ENCODE data around the gene EIF4EBP3. TPM values are rescaled to one million over a fixed set of nuclear protein-coding genes. Genes with fewer than 3 reads are reported as not detected.

EIF4EBP3 gene
- total RNA-seq = not detected in 2 replicates
- 8.0 TPM for polyA plus RNA-seq (2012)

- peak; percentile 93 for DNase-seq (ENCODE audit: low read depth)
Observed at GRCh38 chr5:140547508-140548299, at the start of gene EIF4EBP3. EIF4EBP3 (plus strand) TSS chr5:140547662; CDS start chr5:140547738, 76 bp downstream.

GRCh38 chr5:140497897-140498296, 49.6 kb upstream of the EIF4EBP3 start:
- DNase-seq (ENCODE audit: low read depth) = no peak

GRCh38 chr5:140498591-140498990, 48.9 kb upstream of the EIF4EBP3 start:
- DNase-seq (ENCODE audit: low read depth) = no peak

- DNase-seq (ENCODE audit: low read depth) = no peak
Observed at GRCh38 chr5:140502834-140503233, 44.6 kb upstream of the EIF4EBP3 start.

DNA sequence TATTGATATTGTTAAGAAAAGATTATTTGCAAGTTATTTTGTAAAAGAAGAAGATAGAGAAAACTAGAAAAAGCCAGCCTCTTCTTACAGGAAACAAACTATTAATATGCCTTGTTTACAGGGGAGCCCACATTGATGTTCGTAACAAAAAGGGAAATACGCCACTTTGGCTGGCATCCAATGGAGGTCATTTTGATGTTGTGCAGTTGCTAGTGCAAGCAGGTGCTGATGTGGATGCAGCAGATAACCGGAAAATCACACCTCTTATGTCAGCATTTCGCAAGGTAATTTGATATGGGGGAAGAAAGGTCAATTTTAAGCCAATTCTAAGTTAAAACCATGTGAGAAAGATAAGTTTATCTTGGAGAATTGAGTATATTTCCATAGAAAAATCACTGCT, 37.6 kb upstream of the EIF4EBP3 start:
- no peak for DNase-seq (ENCODE audit: low read depth)

- no peak for DNase-seq (ENCODE audit: low read depth)
Observed at GRCh38 chr5:140513124-140513523, 34.3 kb upstream of the EIF4EBP3 start.

GRCh38 chr5:140524003-140524402, 23.5 kb upstream of the EIF4EBP3 start:
- no peak for DNase-seq (ENCODE audit: low read depth)

GRCh38 chr5:140540227-140540626, 7.2 kb upstream of the EIF4EBP3 start:
- DNase-seq (ENCODE audit: low read depth) = no peak

GRCh38 chr5:140542972-140543371, 4.5 kb upstream of the EIF4EBP3 start:
- no peak for DNase-seq (ENCODE audit: low read depth)

GRCh38 chr5:140544986-140545385, 2.5 kb upstream of the EIF4EBP3 start:
- no peak for DNase-seq (ENCODE audit: low read depth)

DNA sequence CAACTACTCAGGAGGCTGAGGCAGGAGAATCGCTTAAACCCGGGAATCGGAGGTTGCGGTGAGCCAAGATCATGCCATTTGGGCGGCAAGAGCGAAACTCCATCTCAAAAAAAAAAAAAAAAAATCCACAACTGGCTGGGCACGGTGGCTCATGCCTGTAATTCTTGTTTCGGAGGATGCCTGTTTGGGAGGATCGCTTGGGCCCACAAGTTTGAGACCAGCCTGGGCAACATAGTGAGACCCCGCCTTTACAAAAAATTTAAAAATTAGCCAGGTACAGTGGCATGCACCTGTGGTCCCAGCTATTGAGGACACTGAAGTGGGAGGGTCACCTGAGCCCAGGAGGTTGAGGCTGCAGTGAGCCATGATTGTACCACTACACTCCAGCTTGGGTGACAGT, 1.9 kb upstream of the EIF4EBP3 start:
- no peak for DNase-seq (ENCODE audit: low read depth)

- DNase-seq (ENCODE audit: low read depth) = no peak
Observed at GRCh38 chr5:140546851-140547507, 483 bp upstream of the EIF4EBP3 start.

GRCh38 chr5:140548300-140548688, 832 bp downstream of the EIF4EBP3 start:
- DNase-seq (ENCODE audit: low read depth) = no peak

DNA sequence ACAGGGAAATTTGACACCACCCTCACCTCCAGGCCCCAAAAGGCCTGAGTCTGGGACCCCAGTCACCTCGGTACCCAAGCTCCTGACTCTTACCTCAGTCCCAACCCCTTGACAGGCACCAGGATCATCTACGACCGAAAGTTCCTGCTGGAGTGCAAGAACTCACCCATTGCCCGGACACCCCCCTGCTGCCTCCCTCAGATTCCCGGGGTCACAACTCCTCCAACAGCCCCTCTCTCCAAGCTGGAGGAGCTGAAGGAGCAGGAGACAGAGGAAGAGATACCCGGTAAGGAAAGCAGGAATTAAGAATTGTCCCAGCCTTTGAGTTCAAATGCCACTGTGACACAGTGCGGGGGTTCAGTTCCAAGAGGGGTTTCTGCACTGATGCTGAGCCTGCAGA, 1.3 kb downstream of the EIF4EBP3 start:
- DNase-seq (ENCODE audit: low read depth) = no peak

- peak; percentile 56 for DNase-seq (ENCODE audit: low read depth)
Observed at GRCh38 chr5:140549237-140550144, 2.0 kb downstream of the EIF4EBP3 start.

DNA sequence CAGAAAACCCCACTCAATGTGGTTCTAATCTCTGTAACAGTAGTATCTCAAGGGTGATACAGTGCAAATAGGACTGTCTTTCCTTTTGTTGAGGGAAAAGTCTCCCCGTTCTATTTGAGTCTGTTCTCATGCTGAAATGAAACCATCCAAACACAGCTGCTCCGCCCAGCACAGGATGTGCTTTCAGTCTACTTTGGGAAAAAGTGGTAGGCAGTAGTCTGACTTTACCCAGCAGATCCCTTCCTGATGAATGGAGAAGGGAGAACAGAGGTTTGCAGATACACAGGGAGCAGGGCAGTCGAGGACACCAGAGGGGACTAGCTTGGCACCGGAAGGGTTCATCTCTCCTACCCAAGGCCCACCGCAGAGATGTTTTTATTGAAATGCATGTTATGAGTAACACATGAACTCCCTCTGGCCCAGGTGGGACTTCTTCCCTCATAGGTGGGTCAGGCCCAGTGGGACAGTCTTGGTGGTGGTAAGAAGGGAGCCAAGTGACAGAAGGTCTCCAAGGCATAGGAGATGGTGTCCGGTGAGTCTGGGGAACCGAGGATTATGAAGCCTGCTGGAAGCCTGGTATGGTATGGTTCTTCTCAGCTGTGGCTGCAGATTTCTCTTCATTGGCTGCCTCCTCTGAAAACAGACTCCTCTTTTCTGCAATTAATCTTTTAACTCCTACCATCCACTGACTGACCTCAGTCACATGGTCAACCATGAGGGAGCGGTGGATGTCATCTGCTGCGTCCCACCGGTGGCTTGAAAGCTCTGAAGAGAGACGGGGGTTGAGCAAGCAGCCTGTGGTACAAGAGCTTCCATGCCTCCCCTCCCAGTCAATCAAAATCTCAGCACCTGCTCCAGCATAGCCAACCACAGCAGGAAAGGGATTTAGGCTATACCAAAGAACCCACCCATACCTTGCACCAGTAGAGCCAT, 3.0 kb downstream of the EIF4EBP3 start:
- peak; percentile 14 for DNase-seq (ENCODE audit: low read depth)

DNA sequence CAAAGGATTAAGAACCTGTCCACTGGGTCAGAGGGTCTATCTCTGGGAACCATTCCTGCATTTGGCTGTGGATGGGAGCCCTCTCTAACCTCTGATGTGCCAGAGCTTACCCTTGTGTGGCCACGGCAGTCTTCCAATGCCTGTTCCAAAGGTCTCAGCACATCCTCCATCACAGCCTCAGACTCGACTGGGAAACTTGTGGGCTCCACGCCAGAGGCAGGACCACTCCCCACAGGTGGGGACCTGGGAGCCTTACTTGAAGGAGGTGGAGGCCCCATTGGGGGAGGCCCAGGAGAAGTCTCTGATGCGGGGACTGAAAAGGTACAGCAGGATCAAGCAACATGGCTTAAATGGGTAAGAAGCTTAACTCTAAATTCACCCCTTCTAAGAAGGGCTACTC, 4.4 kb downstream of the EIF4EBP3 start:
- DNase-seq (ENCODE audit: low read depth) = no peak

DNA sequence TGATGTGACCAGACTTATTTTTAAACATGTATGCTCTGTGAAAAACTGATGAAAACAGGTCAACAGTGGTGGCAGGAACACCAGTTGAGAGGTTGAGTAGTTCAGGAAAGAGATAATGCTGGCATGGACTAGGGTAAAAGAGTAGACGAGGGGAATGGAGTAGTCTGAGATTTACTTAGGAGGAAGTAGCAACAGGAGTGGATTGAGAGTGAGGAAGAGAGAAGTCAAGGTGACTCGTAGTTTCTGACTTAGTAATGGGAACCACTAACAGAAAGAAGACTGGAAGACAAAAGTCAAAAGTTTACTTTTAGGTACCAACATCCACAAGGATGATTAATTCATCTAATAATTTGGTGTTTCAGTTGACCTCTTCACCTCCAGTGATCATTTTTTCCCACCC, 6.2 kb downstream of the EIF4EBP3 start:
- no peak for DNase-seq (ENCODE audit: low read depth)

DNA sequence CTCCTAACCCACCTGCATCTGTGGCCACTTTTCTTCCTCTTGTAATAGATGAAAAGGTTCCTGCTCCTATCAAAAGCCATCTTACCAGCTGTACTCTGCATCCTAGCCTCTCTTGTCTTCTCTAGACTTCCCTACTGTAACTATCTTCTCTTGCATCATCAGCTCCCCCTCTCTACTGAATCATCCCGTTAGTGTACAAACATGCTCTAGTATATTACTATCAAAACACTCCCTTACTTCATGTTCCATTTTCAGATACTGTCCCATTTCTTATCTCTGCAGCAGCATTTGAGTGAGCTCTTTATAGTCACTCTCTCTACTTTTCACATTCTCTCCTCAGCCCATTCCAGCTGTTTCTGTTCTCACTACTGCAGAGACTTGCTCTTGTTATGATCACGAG, 7.0 kb downstream of the EIF4EBP3 start:
- DNase-seq (ENCODE audit: low read depth) = peak; percentile 5

DNA sequence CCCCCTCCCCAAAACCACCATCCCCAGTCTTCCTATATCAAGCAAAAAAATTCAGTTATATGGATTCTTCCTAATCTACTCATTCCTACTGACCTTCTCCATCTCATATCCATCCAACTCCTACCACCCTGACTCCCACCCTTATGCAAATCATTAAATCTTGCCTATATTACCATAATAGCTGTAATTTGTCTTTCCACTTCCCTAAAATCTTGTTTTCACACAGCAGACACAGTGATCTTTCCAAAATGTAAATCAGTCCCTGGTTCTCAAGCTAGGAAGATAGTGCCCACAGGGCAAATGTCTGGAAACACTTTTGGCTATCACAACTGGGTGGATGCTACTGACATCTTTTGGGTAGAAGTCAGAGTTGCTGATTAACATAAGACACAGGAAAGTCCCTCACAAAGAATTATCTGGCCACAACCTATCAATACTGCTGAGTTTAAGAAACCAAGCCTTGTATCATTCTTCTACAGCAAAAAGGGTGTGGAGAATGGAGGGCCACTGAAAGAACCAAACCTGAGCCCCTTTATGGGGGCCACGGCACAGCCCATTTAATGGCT, 8.4 kb downstream of the EIF4EBP3 start:
- no peak for DNase-seq (ENCODE audit: low read depth)
